Amniotic epithelial cell (primary cell): ENCODE measurements around the gene TROAP.
A peak's percentile ranks its signal among the peaks of the same experiment; 100 is the strongest.
"Not testable (repeated sequence)": the region's sequence is repeated elsewhere in the genome, so short reads cannot be mapped to it uniquely, and the experiment has no call there.

Experiments
- DNase-seq: peaks from one replicate; pipeline ENCODE4 v3.0.0-alpha.2; 2010; ENCODE audit warnings: low read depth

Gene TROAP

DNA sequence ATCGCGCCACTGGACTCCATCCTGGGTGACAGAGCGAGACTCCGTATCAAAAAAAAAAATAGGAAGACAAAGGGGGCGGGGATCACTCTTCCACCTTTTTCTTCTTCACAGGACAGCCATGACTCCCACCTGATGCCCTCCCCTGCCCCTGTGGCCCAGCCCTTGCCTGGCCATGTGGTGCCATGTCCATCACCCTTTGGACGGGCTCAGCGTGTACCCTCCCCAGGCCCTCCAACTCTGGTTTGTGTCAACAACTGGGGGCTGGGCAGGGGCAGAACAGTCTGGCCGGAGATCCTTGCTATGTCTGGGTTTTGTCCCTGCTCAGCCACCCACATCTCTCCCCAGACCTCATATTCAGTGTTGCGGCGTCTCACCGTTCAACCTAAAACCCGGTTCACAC is 5.8 kb downstream of the TROAP start:
- no peak for DNase-seq

- DNase-seq, result no peak
Measured at GRCh38 chr12:49330032-49330619, 7.1 kb downstream of the TROAP start.

GRCh38 chr12:49330631-49331379 is 7.8 kb downstream of the TROAP start:
- no peak for DNase-seq

DNA sequence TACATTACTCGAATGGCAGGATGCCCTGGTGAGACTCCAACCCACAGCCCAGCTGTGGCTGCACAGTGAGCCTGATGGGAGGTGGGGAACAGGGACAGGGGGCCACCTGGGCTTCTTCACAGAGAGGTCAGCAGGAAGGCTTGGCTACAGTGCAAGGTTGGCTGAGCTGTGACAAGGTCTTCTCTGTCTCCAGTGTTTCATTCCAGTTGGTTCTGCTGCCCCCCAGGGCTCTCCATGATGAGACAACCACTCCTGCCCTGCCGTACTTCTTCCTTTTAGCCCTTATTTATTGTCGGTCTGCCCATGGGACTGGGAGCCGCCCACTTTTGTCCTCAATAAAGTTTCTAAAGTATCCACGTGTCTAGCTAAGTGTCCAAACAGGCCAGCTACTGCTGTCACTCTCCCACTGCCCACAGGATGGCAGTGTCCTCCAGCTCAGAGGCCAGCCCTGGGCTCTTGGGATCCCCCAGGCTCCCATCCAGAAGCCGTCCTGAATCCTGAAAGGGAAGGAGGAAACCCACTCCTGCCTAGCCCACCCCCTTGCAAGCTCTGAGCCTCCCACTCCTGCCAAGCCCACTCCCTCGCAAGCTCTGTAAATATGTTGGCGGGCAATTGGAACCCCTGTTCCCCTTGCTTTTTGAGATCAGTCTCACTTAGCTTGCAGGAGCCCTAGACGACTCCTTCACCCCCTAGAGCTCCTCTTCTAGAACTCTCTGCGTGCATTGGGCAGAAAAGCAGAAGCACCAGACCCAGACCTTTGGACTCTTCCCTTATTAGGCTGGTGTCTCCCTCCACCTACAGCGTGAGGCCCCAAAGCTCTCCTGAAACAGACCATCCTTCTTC is 8.5 kb downstream of the TROAP start:
- peak; percentile 77 for DNase-seq

DNA sequence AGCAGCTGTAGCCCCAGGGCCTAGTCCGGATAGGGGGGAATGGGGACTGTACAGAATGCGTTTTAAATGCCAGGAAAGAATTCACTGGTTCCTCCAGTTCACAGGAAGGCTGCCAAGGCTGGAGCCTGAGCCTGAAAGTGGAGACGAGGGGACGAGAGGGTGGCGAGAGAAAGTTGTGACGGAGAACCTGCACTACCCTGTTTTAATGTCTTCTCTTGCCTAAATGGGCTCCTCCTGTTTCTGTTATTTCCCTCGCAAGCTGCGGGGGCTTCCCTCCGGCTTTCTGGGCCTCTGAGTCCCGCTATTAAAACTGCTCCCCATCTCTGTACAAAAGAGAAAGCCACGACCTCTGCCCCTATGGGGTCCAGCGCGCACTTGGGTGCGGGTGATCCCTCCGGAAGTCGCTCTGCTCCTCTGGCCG is 9.4 kb downstream of the TROAP start:
- DNase-seq, result no peak

GRCh38 chr12:49332891-49333371 is 9.9 kb downstream of the TROAP start:
- DNase-seq, result no peak

GRCh38 chr12:49333778-49334177 is 10.7 kb downstream of the TROAP start:
- DNase-seq, result not testable (repeated sequence)

DNA sequence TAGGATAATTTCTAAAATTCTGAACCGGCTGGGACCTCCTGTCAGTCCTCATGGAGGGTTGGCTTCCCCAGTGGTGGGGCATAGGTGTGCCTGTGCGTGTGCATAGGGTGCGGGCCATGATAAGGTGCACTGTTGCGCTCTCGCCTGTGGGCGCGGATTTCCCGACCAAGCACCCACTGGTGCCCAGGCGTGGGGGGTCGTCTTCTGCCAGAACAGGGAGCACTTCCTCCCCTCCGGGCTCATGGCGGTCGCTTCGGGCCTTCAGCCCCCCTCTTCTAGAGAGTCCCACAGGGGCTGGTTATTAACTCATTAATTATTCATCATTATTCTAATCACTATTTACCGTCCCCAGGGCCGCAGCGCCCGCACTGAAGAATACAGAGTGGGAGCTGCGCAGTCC is 11.2 kb downstream of the TROAP start:
- DNase-seq, result no peak

DNA sequence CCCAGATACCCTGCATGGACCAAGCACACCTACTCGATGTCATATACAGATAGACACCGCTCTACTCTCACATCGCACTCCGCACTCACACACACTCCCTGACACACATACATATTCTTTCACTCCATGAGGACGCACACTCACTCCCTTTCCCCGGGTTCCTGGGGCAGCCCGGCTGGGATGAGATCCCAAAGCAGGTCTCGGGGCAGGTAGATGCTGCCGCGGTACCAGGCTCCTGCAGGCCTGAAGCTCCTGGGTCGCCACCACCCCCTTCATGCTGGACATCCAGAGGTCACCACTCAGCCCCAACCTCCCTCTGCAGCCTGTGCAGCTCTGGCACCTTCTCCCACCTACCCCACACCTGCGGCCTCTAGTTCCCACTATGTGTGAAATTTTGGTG is 11.6 kb downstream of the TROAP start:
- no peak for DNase-seq

- DNase-seq, result no peak
Measured at GRCh38 chr12:49335118-49335954, 12.3 kb downstream of the TROAP start.

- DNase-seq, result no peak
Measured at GRCh38 chr12:49335955-49336644, 13.0 kb downstream of the TROAP start.

GRCh38 chr12:49336645-49337584 is 13.9 kb downstream of the TROAP start, which contains the start of gene C1QL4:
C1QL4 (minus strand) TSS chr12:49337188; CDS start chr12:49336477, 711 bp downstream.
- peak; percentile 40 for DNase-seq

DNA sequence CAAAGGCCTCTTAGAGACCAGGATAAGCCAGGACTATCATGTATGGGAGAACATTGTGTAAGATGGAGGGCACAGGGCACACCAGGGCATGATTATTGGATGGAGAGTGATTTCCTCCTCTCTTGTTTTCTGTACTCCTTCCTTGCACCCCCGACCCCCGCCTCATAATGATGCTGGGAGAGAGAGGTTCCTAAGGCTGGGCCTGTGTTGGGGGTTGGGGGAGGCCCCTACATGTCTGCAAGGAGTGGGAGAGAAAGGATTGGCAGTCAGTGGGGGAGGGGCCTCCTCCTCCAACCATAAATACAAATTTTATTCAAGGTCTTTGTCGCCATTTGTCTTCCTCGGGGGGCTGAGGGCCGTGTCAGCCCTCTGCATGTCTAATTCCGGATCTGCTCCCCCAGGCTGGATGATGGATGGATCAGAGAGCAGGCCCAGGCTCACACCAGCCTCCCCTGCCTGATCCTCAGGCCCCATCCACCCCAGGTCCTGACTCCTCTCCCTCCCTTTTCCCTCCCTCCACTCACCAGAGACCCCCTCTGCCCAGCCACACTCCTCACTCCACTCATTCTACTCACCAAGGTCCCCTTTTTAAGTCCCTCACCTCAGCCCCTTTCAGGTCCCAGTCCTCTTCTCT is 15.9 kb downstream of the TROAP start:
- no peak for DNase-seq

DNA sequence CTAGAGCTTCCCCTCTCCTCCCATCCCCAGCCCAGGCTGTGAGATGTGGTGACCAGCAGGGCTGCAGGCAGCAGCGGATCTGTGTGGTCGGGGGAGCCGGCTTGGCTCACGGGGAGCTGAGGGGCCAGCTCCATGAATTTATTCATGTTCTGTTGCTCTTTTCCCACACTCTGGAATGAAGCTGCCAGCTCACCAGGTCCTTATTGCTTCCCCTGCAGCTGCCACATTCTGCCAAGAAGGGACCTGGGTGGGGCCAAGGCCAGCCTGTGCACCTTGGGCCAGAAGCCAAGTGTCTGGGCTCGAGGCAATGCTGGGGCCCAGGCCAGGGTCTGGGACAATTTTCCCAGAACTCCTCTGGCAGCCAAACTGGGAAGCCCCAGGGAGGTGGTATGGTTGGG is 16.4 kb downstream of the TROAP start:
- no peak for DNase-seq

GRCh38 chr12:49340095-49340870 is 17.2 kb downstream of the TROAP start:
- peak; percentile 54 for DNase-seq

GRCh38 chr12:49340971-49341776 is 18.1 kb downstream of the TROAP start:
- no peak for DNase-seq

DNA sequence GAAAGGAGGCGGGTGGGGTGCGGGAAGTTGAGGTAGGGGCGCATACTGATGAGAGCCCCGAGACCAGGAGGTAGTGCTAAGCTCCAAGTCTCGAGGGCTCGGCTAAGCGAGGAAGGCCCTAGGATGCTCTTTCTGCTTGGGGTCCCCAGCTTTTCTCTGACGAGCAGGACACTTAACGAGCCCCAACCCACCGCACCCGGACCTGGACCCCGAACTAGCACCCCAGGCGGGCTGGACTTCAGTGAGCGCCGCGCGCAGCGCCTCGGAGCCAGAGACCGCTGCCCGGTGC is 18.7 kb downstream of the TROAP start:
- no peak for DNase-seq
